HEK293 (cell line): Measurements from ENCODE around the gene IL16.

Experiments
- CTCF ChIA-PET: fragments of 350-600 bp; formaldehyde crosslinking; extraction: SDS; loops from one replicate; lab custom pipeline; 2021; ENCODE audit warnings: antibody characterized with exemption; lab: Yijun Ruan, JAX
- POLR2A ChIA-PET: fragments of 300-600 bp; formaldehyde crosslinking; extraction: SDS; loops from one replicate; lab custom pipeline; 2020; ENCODE audit warnings: antibody characterized with exemption, inconsistent platforms; lab: Yijun Ruan, JAX
- H3K27ac ChIP-seq: fragments of 200-500 bp; sonication (Bioruptor generic); 2 replicates; pipeline ENCODE4 v1.5.1; 2014; ENCODE audit warnings: low read depth, low read length, control low read depth, inconsistent platforms; ENCODE audit errors: extremely low read depth
- H3K36me3 ChIP-seq, 2 experiments: fragments of 200-500 bp in 1 of 2; sonication (Bioruptor generic) in 1 of 2; 1 replicate in 1 of 2; 2 replicates in 1 of 2; pipeline ENCODE4 v1.5.1; 2014 to 2017; ENCODE audit warnings: inconsistent platforms in 2 of 2, low read length in 2 of 2; ENCODE audit not compliant: control insufficient read depth in 2 of 2, insufficient read depth in 1 of 2
- H3K4me1 ChIP-seq: fragments of 200-500 bp; sonication (Bioruptor generic); 2 replicates; pipeline ENCODE4 v1.5.1; 2014; ENCODE audit warnings: mild to moderate bottlenecking, low read length, inconsistent platforms; ENCODE audit not compliant: control insufficient read depth, insufficient read depth
- H3K4me3 ChIP-seq: 2 replicates; pipeline ENCODE4 v1.5.1; 2011; ENCODE audit warnings: low read depth, mild to moderate bottlenecking, control low read depth, low read length, moderate library complexity
- H3K9me3 ChIP-seq: fragments of 200-500 bp; sonication (Bioruptor generic); 2 replicates; pipeline ENCODE4 v1.5.1; 2014; ENCODE audit warnings: low read depth, low read length, inconsistent platforms; ENCODE audit not compliant: control insufficient read depth, insufficient read depth
- SCRT1 ChIP-seq: fragments of 450-650 bp; formaldehyde crosslinking; IDR thresholded peaks from 2 replicates; pipeline ENCODE4 v1.5.1; 2016; ENCODE audit warnings: missing biosample characterization, missing genetic modification characterization, borderline replicate concordance
- ZBTB11 ChIP-seq: fragments of 450-650 bp; formaldehyde crosslinking; conservative IDR thresholded peaks from 2 replicates; pipeline ENCODE4 v1.5.1; 2016; ENCODE audit warnings: low read depth, missing biosample characterization, missing genetic modification characterization
- ZBTB21 ChIP-seq: fragments of 450-650 bp; formaldehyde crosslinking; IDR thresholded peaks from 2 replicates; pipeline ENCODE4 v1.5.1; 2017; ENCODE audit warnings: missing biosample characterization, missing genetic modification characterization
- ZBTB26 ChIP-seq: fragments of 450-650 bp; formaldehyde crosslinking; optimal IDR thresholded peaks from 2 replicates; pipeline ENCODE3; 2016; ENCODE audit warnings: missing biosample characterization, mild to moderate bottlenecking, missing genetic modification characterization
- ZBTB8A ChIP-seq: fragments of 450-650 bp; formaldehyde crosslinking; IDR thresholded peaks from 2 replicates; pipeline ENCODE4 v1.5.1; 2016; ENCODE audit warnings: missing biosample characterization, missing genetic modification characterization
- ZFP69B ChIP-seq: fragments of 450-650 bp; formaldehyde crosslinking; IDR thresholded peaks from 2 replicates; pipeline ENCODE4 v1.5.1; 2016; ENCODE audit warnings: missing biosample characterization, missing genetic modification characterization
- ZNF140 ChIP-seq: fragments of 450-650 bp; formaldehyde crosslinking; IDR thresholded peaks from 2 replicates; pipeline ENCODE4 v1.5.1; 2016; ENCODE audit warnings: missing biosample characterization, missing genetic modification characterization
- ZNF202 ChIP-seq: fragments of 450-650 bp; formaldehyde crosslinking; IDR thresholded peaks from 2 replicates; pipeline ENCODE4 v1.5.1; 2016; ENCODE audit warnings: missing biosample characterization, missing genetic modification characterization, borderline replicate concordance
- ZNF280D ChIP-seq: fragments of 450-650 bp; formaldehyde crosslinking; IDR thresholded peaks from 2 replicates; pipeline ENCODE4 v1.5.1; 2016; ENCODE audit warnings: missing biosample characterization, missing genetic modification characterization
- ZNF366 ChIP-seq: fragments of 450-650 bp; formaldehyde crosslinking; conservative IDR thresholded peaks from 2 replicates; pipeline ENCODE4 v1.5.1; 2016; ENCODE audit warnings: missing biosample characterization, missing genetic modification characterization
- ZNF394 ChIP-seq: fragments of 450-650 bp; formaldehyde crosslinking; IDR thresholded peaks from 2 replicates; pipeline ENCODE4 v1.5.1; 2016; ENCODE audit warnings: missing biosample characterization, missing genetic modification characterization, mild to moderate bottlenecking, moderate library complexity, borderline replicate concordance
- ZNF510 ChIP-seq: fragments of 450-650 bp; formaldehyde crosslinking; IDR thresholded peaks from 2 replicates; pipeline ENCODE4 v1.5.1; 2018; ENCODE audit warnings: mild to moderate bottlenecking, missing genetic modification characterization, missing biosample characterization; ENCODE audit not compliant: insufficient replicate concordance
- ZNF518A ChIP-seq: fragments of 450-650 bp; formaldehyde crosslinking; conservative IDR thresholded peaks from 2 replicates; pipeline ENCODE4 v1.5.1; 2016; ENCODE audit warnings: low read depth, missing biosample characterization, missing genetic modification characterization
- ZNF555 ChIP-seq: fragments of 450-650 bp; formaldehyde crosslinking; conservative IDR thresholded peaks from 2 replicates; pipeline ENCODE4 v1.5.1; 2017; ENCODE audit warnings: missing biosample characterization, mild to moderate bottlenecking, missing genetic modification characterization, inconsistent platforms
- ZNF560 ChIP-seq: fragments of 450-650 bp; formaldehyde crosslinking; IDR thresholded peaks from 2 replicates; pipeline ENCODE4 v1.5.1; 2017; ENCODE audit warnings: missing biosample characterization, missing genetic modification characterization, borderline replicate concordance
- ZNF623 ChIP-seq: fragments of 450-650 bp; formaldehyde crosslinking; IDR thresholded peaks from 2 replicates; pipeline ENCODE4 v1.5.1; 2016; ENCODE audit warnings: missing biosample characterization, missing genetic modification characterization
- ZNF629 ChIP-seq: fragments of 450-650 bp; formaldehyde crosslinking; IDR thresholded peaks from 2 replicates; pipeline ENCODE4 v1.5.1; 2017; ENCODE audit warnings: missing biosample characterization, missing genetic modification characterization
- ZNF791 ChIP-seq: fragments of 450-650 bp; formaldehyde crosslinking; IDR thresholded peaks from 2 replicates; pipeline ENCODE4 v1.5.1; 2016; ENCODE audit warnings: missing biosample characterization, missing genetic modification characterization
- ZNF792 ChIP-seq: fragments of 450-650 bp; formaldehyde crosslinking; IDR thresholded peaks from 2 replicates; pipeline ENCODE4 v1.5.1; 2016; ENCODE audit warnings: missing biosample characterization, missing genetic modification characterization
- TF ChIP-seq, protein P1 (sequence below): fragments of 450-650 bp; formaldehyde crosslinking; IDR thresholded peaks from 2 replicates; pipeline ENCODE4 v1.5.1; 2016; ENCODE audit warnings: missing biosample characterization, missing genetic modification characterization

The IL16 gene

GRCh38 chr15:81276967-81277366 lies 80.3 kb downstream of the IL16 start:
- ChIA-PET POLR2A (no interaction called here), CTCF (interaction anchor here (0.7 to 7.3 kb wide), 2 partner anchors 83 to 124 kb away, joined by 3 to 199 read pairs; no protein-coding TSS in a partner anchor)
- H3K4me1 ChIP-seq = 0 out of 2 replicates have a peak, but pooled peaks cover 2% of the 10 kb centered on the region
- no peak overlapping the region for H3K4me3 ChIP-seq
- H3K27ac ChIP-seq = no peak overlapping the region
- H3K9me3 ChIP-seq = no peaks in the 10 kb centered on the region; the same call in 1 of the 2 replicates
- H3K36me3 ChIP-seq = no peaks in the 10 kb centered on the region
- TF ChIP-seq ZNF560 (tag by site-specific recombination) (no peak), ZNF280D (tag by site-specific recombination) (peak; percentile 65; the same call in 1 of the 2 replicates), ZBTB26 (tag by site-specific recombination) (no peak), ZNF623 (no peak)

GRCh38 chr15:81277851-81278250 lies 81.2 kb downstream of the IL16 start:
- ChIA-PET POLR2A (no interaction called here), CTCF (interaction anchor here (0.7 to 7.3 kb wide), 5 partner anchors 11 to 243 kb away, joined by 3 to 199 read pairs (median 28); no protein-coding TSS in a partner anchor)
- Histone ChIP-seq H3K27ac (no peak overlapping the region), H3K9me3 (no peaks in the 10 kb centered on the region; the same call in 1 of the 2 replicates), H3K36me3 (no peaks in the 10 kb centered on the region), H3K4me3 (no peak overlapping the region), H3K4me1 (0 out of 2 replicates have a peak, but pooled peaks cover 2% of the 10 kb centered on the region)
- peak; percentile 72 for TF ChIP-seq ZNF555 (tag by site-specific recombination)
- TF ChIP-seq ZNF366 (tag by site-specific recombination) = no peak
- no peak for TF ChIP-seq ZNF791 (tag by site-specific recombination)
- 0 out of 2 replicates have a peak, but pooled peaks have one; percentile 17 for TF ChIP-seq ZNF629 (tag by site-specific recombination)
- TF ChIP-seq ZNF140 (tag by site-specific recombination) = peak; percentile 46; the same call in 1 of the 2 replicates
- TF ChIP-seq, protein P1, sequence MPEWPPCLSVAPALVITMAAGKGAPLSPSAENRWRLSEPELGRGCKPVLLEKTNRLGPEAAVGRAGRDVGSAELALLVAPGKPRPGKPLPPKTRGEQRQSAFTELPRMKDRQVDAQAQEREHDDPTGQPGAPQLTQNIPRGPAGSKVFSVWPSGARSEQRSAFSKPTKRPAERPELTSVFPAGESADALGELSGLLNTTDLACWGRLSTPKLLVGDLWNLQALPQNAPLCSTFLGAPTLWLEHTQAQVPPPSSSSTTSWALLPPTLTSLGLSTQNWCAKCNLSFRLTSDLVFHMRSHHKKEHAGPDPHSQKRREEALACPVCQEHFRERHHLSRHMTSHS (tag by site-specific recombination) = no peak
- no peak for TF ChIP-seq ZFP69B (tag by site-specific recombination)
- TF ChIP-seq ZNF510 = peak; percentile 76
- TF ChIP-seq ZNF518A (tag by site-specific recombination) = peak; percentile 77
- TF ChIP-seq ZNF792 (tag by site-specific recombination) = no peak
- TF ChIP-seq ZBTB8A (tag by site-specific recombination) = 0 out of 2 replicates have a peak, but pooled peaks have one; percentile 43
- TF ChIP-seq ZNF394 (tag by site-specific recombination) = peak; percentile 80; the same call in 1 of the 2 replicates
- TF ChIP-seq ZBTB21 (tag by site-specific recombination) = 0 out of 2 replicates have a peak, but pooled peaks have one; percentile 15
- peak; percentile 67 for TF ChIP-seq ZBTB11
- no peak for TF ChIP-seq SCRT1
- 0 out of 2 replicates have a peak, but pooled peaks have one; percentile 15 for TF ChIP-seq ZNF202
